Measurements from ENCODE around the gene HNRNPD.
"Not testable (repeated sequence)": the region's sequence is repeated elsewhere in the genome, so short reads cannot be mapped to it uniquely, and the experiment has no call there.

Gene HNRNPD

GRCh38 chr4:82373816-82374625 is at the start of gene HNRNPD:
HNRNPD (minus strand) TSS chr4:82373991; CDS start chr4:82373678, 313 bp downstream.
- DNase-seq = peak; percentile 99 to 100

- no peak for DNase-seq
Observed at GRCh38 chr4:82422616-82423015, 48.8 kb upstream of the HNRNPD start.

GRCh38 chr4:82421796-82422560 is 48.2 kb upstream of the HNRNPD start:
- DNase-seq = no peak

- DNase-seq = no peak
Observed at GRCh38 chr4:82419451-82419850, 45.7 kb upstream of the HNRNPD start.

GRCh38 chr4:82415922-82416365 is 42.2 kb upstream of the HNRNPD start:
- no peak for DNase-seq

GRCh38 chr4:82415061-82415460 is 41.3 kb upstream of the HNRNPD start:
- not testable (repeated sequence) for DNase-seq

GRCh38 chr4:82403725-82404124 is 29.9 kb upstream of the HNRNPD start:
- DNase-seq = no peak

- DNase-seq = no peak
Observed at GRCh38 chr4:82402196-82402775, 28.5 kb upstream of the HNRNPD start.

GRCh38 chr4:82401600-82401999 is 27.8 kb upstream of the HNRNPD start:
- DNase-seq = no peak

GRCh38 chr4:82398263-82398662 is 24.5 kb upstream of the HNRNPD start:
- DNase-seq = no peak

GRCh38 chr4:82397527-82397926 is 23.7 kb upstream of the HNRNPD start:
- no peak for DNase-seq

- no peak for DNase-seq
Observed at GRCh38 chr4:82394896-82395295, 21.1 kb upstream of the HNRNPD start.

GRCh38 chr4:82390061-82390460 is 16.3 kb upstream of the HNRNPD start:
- DNase-seq = not testable (repeated sequence)

- DNase-seq = no peak
Observed at GRCh38 chr4:82388405-82388804, 14.6 kb upstream of the HNRNPD start.

GRCh38 chr4:82386312-82386711 is 12.5 kb upstream of the HNRNPD start:
- not testable (repeated sequence) for DNase-seq

GRCh38 chr4:82382751-82383150 is 9.0 kb upstream of the HNRNPD start:
- DNase-seq = no peak

GRCh38 chr4:82381661-82382296 is 8.0 kb upstream of the HNRNPD start:
- DNase-seq = no peak

GRCh38 chr4:82381235-82381634 is 7.4 kb upstream of the HNRNPD start:
- DNase-seq = no peak

GRCh38 chr4:82380831-82381230 is 7.0 kb upstream of the HNRNPD start:
- DNase-seq = no peak

- no peak for DNase-seq
Observed at GRCh38 chr4:82380344-82380743, 6.6 kb upstream of the HNRNPD start.

GRCh38 chr4:82376109-82376508 is 2.3 kb upstream of the HNRNPD start:
- DNase-seq = no peak

GRCh38 chr4:82373486-82373815 is 340 bp downstream of the HNRNPD start:
- DNase-seq = no peak
